HG02981 (cell line): ENCODE measurements around the gene DOCK6.

ENCODE experiments used
- ATAC-seq: cut with Tn5 transposase; IDR thresholded peaks from one replicate; pipeline ENCODE4 v1.9.1; 2021; ENCODE audit warnings: mild to moderate bottlenecking, moderate library complexity; ENCODE audit not compliant: unreplicated experiment

The DOCK6 gene

GRCh38 chr19:11227195-11227886, 35.0 kb downstream of the DOCK6 start:
- no peak for ATAC-seq

- no peak for ATAC-seq
Observed at GRCh38 chr19:11226716-11227166, 35.6 kb downstream of the DOCK6 start.

DNA sequence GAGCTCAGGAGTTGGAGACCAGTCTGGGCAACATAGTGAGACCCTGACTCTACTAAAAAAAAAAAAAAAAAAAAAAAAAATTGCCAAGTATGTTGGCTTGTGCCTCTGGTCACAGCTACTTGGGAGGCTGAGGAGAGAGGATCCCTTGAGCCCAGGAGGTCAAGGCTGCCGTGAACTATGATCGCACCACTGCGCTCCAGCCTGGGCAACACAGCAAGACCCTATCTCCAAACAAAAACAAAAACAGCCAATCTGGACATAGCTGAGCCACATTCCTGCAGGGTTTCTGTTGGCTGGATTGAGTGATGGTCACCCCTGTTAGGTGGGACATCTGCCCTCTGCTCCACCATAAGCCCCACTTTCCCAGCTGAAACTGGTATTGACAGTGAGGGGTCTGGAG, 36.5 kb downstream of the DOCK6 start:
- no peak for ATAC-seq

GRCh38 chr19:11225172-11225571, 37.2 kb downstream of the DOCK6 start:
- no peak for ATAC-seq

- ATAC-seq: no peak
Observed at GRCh38 chr19:11224429-11224828, 37.9 kb downstream of the DOCK6 start.

DNA sequence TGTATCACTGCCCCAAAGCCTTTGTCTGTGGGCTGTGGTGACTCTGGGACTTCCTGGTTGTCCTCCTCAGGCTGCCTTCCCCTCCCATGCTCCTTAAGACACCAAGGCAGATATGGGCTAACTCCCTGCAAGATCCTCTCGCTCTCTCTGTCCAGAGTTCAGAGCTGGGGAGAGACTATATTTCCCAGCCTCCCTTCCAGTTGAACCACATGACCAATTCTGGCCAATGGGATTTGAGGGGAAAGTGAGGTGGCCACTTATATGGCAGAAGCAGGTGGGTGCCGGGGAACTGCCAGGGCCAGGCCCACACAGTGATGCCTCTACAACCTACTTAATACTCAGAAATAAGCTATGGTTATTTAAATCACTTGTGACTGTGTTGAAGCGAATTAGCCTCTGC, 39.1 kb downstream of the DOCK6 start:
- ATAC-seq: no peak

GRCh38 chr19:11221082-11221598, 41.2 kb downstream of the DOCK6 start:
- ATAC-seq: no peak

DNA sequence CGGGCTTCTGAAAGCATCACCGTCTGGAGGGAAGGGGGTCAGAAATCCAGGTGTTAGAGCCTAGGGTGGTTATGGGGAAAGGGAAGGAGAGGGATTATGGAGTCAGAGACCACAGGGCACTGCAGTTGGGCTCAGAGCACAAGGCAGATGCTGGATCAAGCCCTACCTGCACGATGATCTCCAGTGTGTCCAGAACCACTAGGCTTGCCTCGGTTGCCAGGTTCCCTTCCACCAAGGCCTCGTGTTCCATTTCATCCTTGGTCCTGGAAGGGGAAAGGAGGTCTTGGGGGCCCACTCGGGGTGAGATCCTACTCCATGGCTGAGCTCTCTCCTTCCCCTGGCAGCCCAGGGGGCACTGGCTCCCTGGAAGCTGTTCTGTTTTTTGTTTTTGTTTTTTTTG, 47.9 kb downstream of the DOCK6 start:
- ATAC-seq: no peak

DNA sequence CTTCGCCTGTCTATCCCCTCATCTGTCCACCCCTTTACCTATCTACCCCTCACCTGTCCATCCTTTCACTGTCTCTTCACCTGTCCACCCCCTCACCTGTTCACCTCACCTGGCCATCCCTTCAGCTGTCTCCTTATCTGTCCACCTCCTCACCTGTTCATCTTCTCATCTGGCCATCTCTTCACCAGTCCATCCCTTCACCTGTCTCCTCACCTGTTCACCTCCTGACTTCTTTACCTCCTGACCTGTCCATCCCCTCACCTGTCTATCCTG, 51.7 kb downstream of the DOCK6 start:
- no peak for ATAC-seq

GRCh38 chr19:11209839-11210655, 52.3 kb downstream of the DOCK6 start:
- no peak for ATAC-seq

GRCh38 chr19:11208561-11209471, 53.5 kb downstream of the DOCK6 start:
- ATAC-seq: no peak

DNA sequence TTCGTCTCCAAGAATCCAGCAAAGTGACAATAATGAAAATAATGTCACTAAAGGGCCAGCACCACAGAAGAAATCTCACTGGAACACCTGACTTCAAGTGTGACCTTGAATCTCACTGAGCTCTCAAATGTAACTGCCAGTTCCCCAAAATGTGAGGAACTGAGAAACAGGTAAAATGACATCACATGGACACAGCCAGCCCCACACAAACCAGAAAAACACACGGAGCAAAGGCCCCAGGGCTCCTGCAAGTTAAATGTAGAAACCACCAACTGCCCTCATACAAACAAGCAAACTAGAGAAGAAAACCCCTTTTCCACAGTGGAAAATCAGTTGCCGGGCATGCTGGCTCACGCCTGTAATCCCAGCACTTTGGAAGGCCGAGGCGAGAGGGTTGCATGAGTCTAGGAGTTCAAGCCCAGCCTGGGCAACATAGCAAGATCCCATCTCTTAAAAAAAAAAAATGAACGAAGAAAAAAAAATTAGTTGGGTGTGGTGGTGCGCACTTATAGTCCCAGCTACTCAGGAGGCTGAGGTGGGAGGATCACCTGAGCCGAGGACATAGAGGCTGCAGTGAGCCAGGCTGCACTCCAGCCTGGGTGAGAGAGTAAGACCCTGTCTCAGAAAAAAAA, 56.3 kb downstream of the DOCK6 start:
- no peak for ATAC-seq

DNA sequence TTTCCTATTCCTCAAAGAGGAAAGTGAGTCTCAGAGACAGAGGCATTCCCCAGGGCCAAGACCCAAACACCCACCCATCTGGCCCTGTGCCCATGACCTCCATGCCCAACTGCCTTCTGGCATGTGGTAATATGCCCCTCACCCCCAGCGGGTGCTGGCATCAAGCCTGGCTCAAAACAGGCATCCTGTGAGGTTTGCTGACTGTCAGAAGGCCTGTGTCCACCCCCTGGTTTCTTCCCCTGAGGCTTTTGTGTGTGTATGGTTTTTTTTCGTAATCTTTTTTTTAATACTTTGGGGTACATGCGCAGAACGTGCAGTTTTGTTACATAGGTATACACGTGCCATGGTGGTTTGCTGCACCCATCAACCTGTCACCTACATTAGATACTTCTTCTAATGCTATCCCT, 57.4 kb downstream of the DOCK6 start:
- ATAC-seq: no peak

DNA sequence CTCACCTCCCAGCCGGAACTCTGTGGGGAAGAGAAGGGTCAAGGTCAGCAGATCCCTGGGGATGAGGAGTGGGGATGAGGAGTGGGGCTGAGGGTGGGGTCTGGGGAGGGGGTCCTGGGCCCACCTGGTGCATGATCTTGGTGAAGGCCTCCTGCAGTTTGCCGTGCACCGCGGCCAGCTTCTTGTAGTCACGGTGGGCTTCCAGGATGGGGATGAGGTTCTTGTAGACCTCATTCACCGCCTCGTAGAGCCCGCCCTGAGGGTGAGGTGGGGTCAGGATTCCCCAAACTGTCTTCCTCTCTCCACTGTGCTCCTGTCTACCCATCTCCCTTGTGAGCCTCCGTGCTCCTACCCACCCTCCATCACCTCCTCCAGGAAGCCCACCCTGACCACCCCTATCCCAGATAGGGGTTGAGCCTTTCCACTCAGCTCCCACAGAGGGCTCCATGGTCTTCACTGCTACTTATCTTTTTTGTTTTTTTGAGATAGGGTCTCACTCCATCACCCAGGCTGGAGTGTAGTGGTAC, 58.2 kb downstream of the DOCK6 start:
- ATAC-seq: no peak

GRCh38 chr19:11203194-11204075, 58.9 kb downstream of the DOCK6 start:
- ATAC-seq: no peak

DNA sequence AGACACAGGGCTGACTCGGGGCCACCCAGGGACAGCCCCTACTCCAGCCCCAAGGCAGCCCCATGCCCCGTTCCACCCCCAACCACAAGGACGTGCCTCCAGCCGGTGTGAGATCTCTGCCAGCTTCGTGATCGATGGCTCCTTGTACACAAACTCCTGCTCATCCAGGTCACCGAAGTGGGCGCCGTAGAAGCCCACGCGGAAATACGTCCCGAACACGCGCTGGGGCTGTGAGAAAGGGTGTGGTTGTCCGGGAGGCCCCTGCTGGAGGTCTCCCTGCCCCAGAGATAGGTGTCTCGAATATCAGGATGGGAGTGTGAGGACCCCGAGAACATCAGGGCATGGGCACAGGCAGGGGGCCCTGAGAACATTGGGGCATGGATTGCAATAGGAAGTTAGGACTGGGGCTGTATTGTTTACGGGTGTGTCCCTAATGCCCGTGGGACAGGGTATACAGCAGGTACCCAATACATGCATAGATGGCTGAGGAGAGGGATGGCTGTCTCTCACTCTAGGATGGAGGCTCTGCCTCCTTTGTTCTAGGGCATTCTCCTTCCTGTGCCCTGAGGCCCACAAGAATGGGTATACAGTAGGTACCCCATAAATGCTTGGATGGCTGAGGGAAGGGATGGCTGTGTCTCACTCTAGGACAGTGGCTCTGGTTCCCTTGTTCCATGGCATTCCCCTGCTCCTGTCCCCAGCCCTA, 59.7 kb downstream of the DOCK6 start:
- ATAC-seq: no peak

DNA sequence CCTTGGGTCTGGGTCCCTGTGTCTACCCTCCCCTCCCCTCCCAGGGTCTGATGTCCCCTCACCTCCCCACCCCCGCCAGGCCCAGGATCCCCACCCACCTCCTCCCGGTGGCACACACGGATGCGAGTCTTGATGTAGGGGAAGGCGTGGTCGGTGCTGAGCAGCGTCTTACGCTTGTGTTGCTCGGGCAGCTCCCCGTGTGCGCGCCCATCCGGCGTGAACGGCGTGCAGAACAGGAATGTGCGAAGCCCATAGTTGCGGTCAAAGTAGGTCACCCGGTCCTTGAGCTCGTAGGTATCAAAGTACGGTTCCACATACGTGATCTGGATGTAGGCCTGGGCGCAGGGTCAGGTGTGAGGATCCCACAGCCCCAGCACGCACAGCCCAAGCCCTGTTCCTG, 60.5 kb downstream of the DOCK6 start:
- no peak for ATAC-seq

DNA sequence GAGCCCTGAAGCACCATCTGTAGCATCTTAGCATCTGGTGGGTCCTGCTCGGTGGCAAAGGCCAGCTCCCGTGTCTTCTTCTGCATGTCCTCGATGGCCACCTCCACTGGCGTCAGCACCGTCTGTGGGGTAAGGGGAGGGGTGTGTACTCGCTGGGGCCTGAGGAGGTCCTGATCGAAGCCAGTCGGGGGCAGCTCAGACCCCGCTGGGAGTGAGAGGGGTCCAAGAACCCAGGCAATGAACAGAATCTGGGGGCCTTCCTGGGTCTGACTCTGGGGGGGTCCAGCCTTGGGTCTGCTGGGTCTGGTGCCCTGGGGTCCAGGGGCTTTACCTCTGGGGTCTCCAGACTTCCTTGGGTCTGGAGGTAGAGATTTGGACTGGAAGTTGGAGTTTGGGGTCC, 61.4 kb downstream of the DOCK6 start:
- ATAC-seq: no peak

GRCh38 chr19:11200015-11200574, 62.2 kb downstream of the DOCK6 start:
- no peak for ATAC-seq
